Left lobe of liver (tissue), 2 donors: ENCODE results near the gene ANK3. TPM values are rescaled to one million over a fixed set of nuclear protein-coding genes. Genes with fewer than 3 reads are reported as not detected.
"Not testable (repeated sequence)": the region's sequence is repeated elsewhere in the genome, so short reads cannot be mapped to it uniquely, and the experiment has no call there.

Experiments used
- ATAC-seq: fragments of 200-7000 bp; cut with Tn5 transposase; one replicate; pipeline ENCODE4 v1.9.1; 2020; ENCODE audit warnings: mild to moderate bottlenecking, moderate library complexity
- DNase-seq: peaks from one replicate; pipeline ENCODE4 v3.0.0-alpha.2; 2020; ENCODE audit warnings: low spot score
- total RNA-seq: library from RNA; stranded (reverse); gene quantifications from one replicate; pipeline ENCODE4 v1.2.1, GENCODE V29; 2021
- donor health status: DM: no; HTN: no; CAD: no; lungs with moderate emphysema.
- donor health status: DM: no; HTN: yes; CAD: no.

Gene ANK3
- total RNA-seq, 1 donor from 2014 or later: 13.4 TPM

DNA sequence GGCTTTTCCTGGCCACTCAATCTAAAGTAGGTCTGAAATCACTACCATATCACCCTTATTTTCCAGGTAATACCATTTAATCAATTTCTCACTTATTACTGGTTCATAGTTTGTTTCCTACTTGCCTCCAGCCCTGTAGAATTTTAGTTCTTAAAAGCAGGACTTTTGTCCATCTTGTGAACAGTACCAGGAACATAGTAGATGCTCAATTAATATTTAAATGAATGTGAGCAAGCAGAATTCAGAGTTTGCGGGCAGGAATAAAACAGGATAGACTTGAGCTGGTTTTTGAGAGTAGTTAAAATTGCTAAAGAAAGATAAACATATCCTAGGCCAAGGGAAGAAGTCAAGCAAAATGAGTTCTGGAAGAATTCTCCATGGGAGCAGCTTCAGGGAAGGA, 77.9 kb downstream of the ANK3 start:
- DNase-seq (no peak), ATAC-seq (no peak)

DNA sequence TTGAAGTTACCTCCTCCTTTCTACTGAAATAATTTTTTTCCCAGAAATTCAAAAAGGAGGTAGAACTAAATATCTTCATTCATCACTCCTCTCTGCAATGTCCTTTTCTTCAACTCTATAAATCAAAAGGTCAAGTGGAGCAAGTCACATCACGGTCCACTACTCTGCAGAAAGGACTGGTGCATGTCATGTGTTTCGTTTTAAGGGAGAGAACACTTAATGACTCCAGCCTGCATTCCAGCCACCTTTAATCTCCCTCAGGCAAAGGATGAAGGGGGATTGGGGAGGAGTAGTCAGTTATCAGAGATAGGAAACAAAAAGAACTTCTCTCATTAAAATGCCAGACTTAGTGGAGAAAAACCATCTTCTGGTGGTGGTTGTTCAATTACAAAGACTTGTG, 78.9 kb downstream of the ANK3 start:
- ATAC-seq (no peak), DNase-seq (no peak)

DNA sequence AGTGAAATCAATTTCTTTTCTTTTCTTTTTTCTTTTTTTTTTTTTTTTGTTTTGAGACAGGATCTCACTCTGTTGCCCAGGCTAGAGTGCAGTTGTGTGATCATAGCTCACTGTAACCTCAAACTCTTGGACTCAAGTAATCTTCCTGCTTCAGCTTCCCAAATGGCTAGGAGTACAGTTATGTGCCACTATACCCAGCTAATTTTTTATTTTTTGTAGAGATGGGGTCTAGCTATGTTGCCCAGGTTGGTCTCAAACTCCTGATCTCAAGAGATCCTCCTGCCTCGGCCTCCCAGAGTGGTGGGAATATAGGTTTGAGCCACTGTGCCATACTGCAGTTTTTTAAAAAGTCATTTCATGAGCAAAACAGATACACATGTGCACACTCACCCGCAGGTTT, 79.8 kb downstream of the ANK3 start:
- DNase-seq (no peak), ATAC-seq (no peak)

DNA sequence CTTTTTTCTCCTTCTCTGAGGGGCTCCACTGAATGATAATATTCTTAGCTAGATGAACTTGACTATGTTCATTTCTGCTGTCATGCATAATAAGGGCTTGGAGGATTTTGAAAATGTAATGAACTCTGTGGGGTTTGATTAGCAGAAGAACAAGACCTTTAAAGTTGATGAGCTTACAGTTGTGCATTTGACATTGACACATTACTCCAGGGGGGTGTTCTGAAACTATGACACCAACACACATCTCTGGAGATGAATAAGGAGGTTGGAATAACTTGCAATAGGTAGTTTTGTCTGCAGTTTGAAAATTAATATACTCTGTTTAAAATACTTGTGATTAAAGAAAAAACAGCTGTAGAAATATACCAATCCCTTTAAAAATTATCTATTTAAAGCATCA, 80.3 kb downstream of the ANK3 start:
- no peak for ATAC-seq

DNA sequence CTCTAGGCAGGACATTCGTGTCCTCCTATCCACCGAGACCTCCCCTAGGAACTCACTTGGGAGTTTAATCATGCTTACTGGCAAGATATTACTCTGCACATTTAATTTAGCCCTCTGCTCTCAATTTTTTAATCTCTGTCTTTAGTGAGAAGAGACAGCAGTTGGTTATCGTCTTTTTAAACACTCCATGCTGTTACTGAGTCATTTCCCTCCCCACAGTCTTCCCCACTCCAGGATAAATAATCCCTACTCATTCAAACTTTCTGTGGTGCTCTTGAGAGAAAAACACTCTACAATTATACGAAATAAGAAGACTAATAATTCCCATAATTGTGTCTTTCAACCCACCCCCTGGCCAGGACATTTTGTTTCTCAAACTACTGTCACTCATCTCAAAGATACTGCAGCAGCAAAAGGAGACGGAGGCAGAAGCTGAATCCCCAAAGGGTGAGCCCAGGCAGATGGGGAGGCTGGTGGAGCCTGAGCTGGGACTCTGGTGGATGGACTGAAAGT, 84.2 kb downstream of the ANK3 start:
- DNase-seq (no peak), ATAC-seq (no peak)

More for the DNA sequence above, 80.3 kb downstream of the ANK3 start:
- DNase-seq: no peak

GRCh38 chr10:60304829-60305379, 84.8 kb downstream of the ANK3 start:
- no peak for DNase-seq
- no peak for ATAC-seq

DNA sequence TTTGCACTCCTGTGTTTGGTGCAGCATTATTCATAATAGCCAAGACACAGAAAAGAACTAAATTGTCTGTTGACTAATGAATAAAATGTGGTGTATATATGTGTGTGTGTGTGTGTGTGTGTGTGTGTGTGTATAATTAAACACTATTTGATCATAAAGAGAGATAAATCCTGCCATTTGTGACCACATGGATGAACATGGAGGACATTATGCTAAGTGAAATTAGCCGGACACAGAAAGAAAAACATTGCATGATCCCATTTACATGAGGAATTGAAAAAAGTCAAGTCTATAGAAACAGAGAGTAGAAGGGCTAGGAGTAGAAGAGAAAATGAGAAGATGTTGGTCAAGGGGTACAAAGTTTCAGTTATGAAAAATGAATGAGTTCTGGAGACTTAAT, 85.9 kb downstream of the ANK3 start:
- no peak for DNase-seq
- ATAC-seq: no peak

GRCh38 chr10:60299961-60300883, 89.5 kb downstream of the ANK3 start:
- ATAC-seq (no peak), DNase-seq (no peak)

GRCh38 chr10:60299390-60299778, 90.3 kb downstream of the ANK3 start:
- ATAC-seq (no peak), DNase-seq (no peak)

DNA sequence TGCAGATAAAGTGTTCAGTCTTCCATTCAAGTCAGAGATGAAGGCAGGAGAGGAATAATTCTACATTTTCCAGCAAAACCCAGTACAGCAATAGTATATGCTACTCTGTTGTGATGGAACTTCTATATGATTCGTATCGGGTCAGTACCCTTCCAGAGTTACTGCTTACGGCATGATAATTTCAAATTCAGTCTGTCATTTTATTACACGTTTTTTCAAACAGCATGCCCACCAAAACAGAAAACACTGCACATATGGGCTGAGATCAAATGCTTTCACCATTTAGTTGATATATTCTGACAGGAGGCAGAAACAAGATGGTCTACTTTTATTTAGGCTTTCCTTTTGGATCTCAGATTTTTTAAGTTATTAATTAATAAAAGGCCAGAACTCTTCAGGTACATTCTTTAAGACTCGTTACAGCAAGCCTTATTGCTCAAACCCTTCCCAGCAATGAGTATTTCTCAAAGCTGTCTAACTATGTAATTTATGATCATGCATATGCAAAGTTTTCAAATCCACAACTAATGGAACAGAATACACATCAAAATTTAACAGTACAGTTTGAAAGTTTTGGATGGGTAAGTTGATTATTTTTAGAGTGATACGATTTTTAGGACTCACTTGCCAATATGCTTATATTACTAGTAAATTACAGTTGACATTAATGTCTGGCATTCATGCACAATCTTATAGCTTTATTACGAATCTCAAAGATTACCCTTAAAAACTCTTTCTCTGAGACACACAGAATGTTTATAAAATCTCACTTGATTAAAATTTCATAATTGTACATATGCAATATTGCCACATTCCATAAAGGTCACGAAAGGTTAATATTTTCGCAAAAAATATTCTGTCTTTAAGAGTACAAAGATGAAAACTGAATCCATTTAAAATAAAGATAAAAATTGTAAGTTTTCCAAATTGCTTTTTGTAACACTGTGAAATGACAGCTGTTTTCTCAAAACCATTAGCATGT, 91.0 kb downstream of the ANK3 start:
- ATAC-seq (no peak), DNase-seq (no peak)

- ATAC-seq: no peak
- DNase-seq: no peak
Measured at GRCh38 chr10:60296073-60296472, 93.6 kb downstream of the ANK3 start.

GRCh38 chr10:60295028-60295937, 94.4 kb downstream of the ANK3 start:
- DNase-seq (no peak), ATAC-seq (peak; percentile 53)

DNA sequence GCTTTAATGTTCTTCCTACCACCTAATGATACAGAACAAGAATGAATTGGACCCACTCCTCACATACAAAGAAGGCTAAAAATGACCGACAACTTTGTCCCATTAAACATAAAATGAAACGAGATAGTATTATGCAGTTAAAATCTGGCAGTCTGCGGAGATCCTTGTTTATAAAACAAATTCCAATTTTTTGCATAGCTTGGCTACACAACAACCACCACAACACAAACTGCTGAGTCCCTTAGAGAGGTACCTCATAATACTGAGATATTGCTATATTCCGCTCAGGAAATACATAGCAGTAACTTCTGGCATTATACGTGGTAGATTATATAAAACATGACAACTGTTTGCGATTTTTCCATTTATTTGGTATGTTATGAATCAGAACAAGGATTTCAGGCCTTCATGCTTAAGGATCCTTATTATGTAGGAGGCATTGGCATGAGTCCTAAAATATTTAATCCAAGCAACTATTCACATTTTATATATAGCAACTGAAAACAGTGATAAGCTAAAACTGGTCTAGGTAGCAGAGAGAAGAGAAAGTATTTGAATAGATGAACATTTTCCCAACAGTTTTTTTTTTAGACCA, 96.0 kb downstream of the ANK3 start:
- ATAC-seq: no peak
- no peak for DNase-seq

- DNase-seq (no peak), ATAC-seq (no peak)
Measured at GRCh38 chr10:60292998-60293397, 96.7 kb downstream of the ANK3 start.

- not testable (repeated sequence) for ATAC-seq, DNase-seq
Measured at GRCh38 chr10:60292536-60292935, 97.1 kb downstream of the ANK3 start.

GRCh38 chr10:60291344-60291930, 98.2 kb downstream of the ANK3 start:
- no peak for ATAC-seq
- DNase-seq: no peak

- DNase-seq (no peak), ATAC-seq (no peak)
Measured at GRCh38 chr10:60290558-60290957, 99.1 kb downstream of the ANK3 start.

- no peak for DNase-seq
- no peak for ATAC-seq
Measured at GRCh38 chr10:60289800-60290199, 99.9 kb downstream of the ANK3 start.

GRCh38 chr10:60288256-60288655, 101.4 kb downstream of the ANK3 start:
- DNase-seq (no peak), ATAC-seq (no peak)
